Sigmoid colon (tissue), 4 donors: Measurements from ENCODE around the gene PEX10.

Experiments
- CTCF ChIP-seq, 4 experiments: fragments of 450-650 bp in 3 of 4; fragments of 200-600 bp in 1 of 4; IDR thresholded peaks; one replicate each; pipeline ENCODE4 v1.5.1; 2016 to 2019; ENCODE audit warnings: antibody characterized with exemption in 4 of 4, mild to moderate bottlenecking in 3 of 4, moderate library complexity in 2 of 4
- POLR2A ChIP-seq, 2 donors: fragments of 450-650 bp; IDR thresholded peaks; one replicate each; pipeline ENCODE4 v1.6.1; 2016; ENCODE audit warnings: antibody characterized with exemption in 2 of 2, mild to moderate bottlenecking in 2 of 2, moderate library complexity in 2 of 2
- POLR2AphosphoS5 ChIP-seq, 4 donors: sonication (generic); formaldehyde crosslinking; IDR thresholded peaks; one replicate each; pipeline ENCODE4 v1.6.1; 2017; ENCODE audit warnings: antibody characterized with exemption in 4 of 4

- no peak for TF ChIP-seq POLR2AphosphoS5 (IDR thresholded peaks at IDR 0.05)
- TF ChIP-seq CTCF (IDR thresholded peaks at IDR 0.05): no peak
- no peak for TF ChIP-seq POLR2A (IDR thresholded peaks at IDR 0.05)
These were observed 18.7 kb upstream of the PEX10 start for GRCh38 chr1:2431103-2431502.
